Osteoblast (primary cell): ENCODE results near the gene DUSP9. TPM values are rescaled to one million over a fixed set of nuclear protein-coding genes. Genes with fewer than 3 reads are reported as not detected.

Experiments
- DNase-seq: peaks from one replicate; pipeline ENCODE4 v3.0.0; 2011; ENCODE audit warnings: low spot score, mixed read lengths; ENCODE audit not compliant: insufficient read length; ENCODE audit errors: missing footprints
- H2AFZ ChIP-seq: 2 replicates; pipeline ENCODE4 v1.6.0; 2011; ENCODE audit warnings: mild to moderate bottlenecking, low read length
- H3K27ac ChIP-seq: 2 replicates; pipeline ENCODE4 v1.5.1; 2011; ENCODE audit warnings: mild to moderate bottlenecking, low read depth, low read length, moderate library complexity
- H3K27me3 ChIP-seq: 2 replicates; pipeline ENCODE4 v1.6.0; 2012; ENCODE audit warnings: mild to moderate bottlenecking, control low read depth, inconsistent platforms, low read length, moderate library complexity; ENCODE audit not compliant: insufficient read depth
- H3K36me3 ChIP-seq: 2 replicates; pipeline ENCODE4 v1.5.1; 2011; ENCODE audit warnings: mild to moderate bottlenecking, low read length, control low read depth, moderate library complexity; ENCODE audit not compliant: insufficient read depth
- H3K4me1 ChIP-seq: 2 replicates; pipeline ENCODE4 v1.5.1; 2011; ENCODE audit warnings: mild to moderate bottlenecking, low read length, control low read depth, moderate library complexity; ENCODE audit not compliant: insufficient read depth
- H3K4me2 ChIP-seq: 2 replicates; pipeline ENCODE4 v1.6.0; 2011; ENCODE audit warnings: mild to moderate bottlenecking, low read length; ENCODE audit not compliant: insufficient read depth
- H3K4me3 ChIP-seq: fragments of 200-600 bp; sonication (generic); 3 replicates; pipeline ENCODE4 v1.5.1; 2012; ENCODE audit warnings: mild to moderate bottlenecking, low read length, inconsistent platforms; ENCODE audit not compliant: insufficient read depth
- H3K79me2 ChIP-seq: 2 replicates; pipeline ENCODE4 v1.6.0; 2012; ENCODE audit warnings: mild to moderate bottlenecking, low read length, control low read depth, inconsistent platforms; ENCODE audit not compliant: insufficient read depth
- H3K9me3 ChIP-seq: 2 replicates; pipeline ENCODE4 v1.5.1; 2011; ENCODE audit warnings: low read depth, low read length, control low read depth
- H4K20me1 ChIP-seq: 2 replicates; pipeline ENCODE4 v1.6.0; 2012; ENCODE audit warnings: mild to moderate bottlenecking, low read length, control low read depth; ENCODE audit not compliant: insufficient read depth
- CTCF ChIP-seq: IDR thresholded peaks from 2 replicates; pipeline ENCODE4 v1.5.1; 2011; ENCODE audit warnings: mild to moderate bottlenecking, low read depth, low read length, moderate library complexity; ENCODE audit errors: extremely low read depth
- total RNA-seq: library from RNA; depleted of rRNA; stranded (reverse); fragments of >200 nt; gene quantifications from 2 replicates; pipeline ENCODE4 v1.2.3, GENCODE V29; 2012

Gene DUSP9
- total RNA-seq, 1 donor: under 0.01 TPM

GRCh38 chrX:153636716-153637115 is 10.3 kb upstream of the DUSP9 start:
- Histone ChIP-seq H3K36me3 (no peaks in the 10 kb centered on the region), H3K27me3 (peaks cover 7% of the 10 kb centered on the region), H4K20me1 (no peaks in the 10 kb centered on the region), H3K4me1 (no peaks in the 10 kb centered on the region), H3K27ac (no peak overlapping the region), H3K4me2 (no peak overlapping the region), H3K4me3 (no peak overlapping the region), H2AFZ (no peak overlapping the region), H3K9me3 (no peaks in the 10 kb centered on the region), H3K79me2 (no peaks in the 10 kb centered on the region)
- TF ChIP-seq CTCF: no peak
- peak; percentile 81 for DNase-seq

- DNase-seq: peak; percentile 80
- no peak overlapping the region for H2AFZ ChIP-seq
- H3K36me3 ChIP-seq: no peaks in the 10 kb centered on the region
- H3K4me3 ChIP-seq: no peak overlapping the region
- H3K4me2 ChIP-seq: no peak overlapping the region
- H3K4me1 ChIP-seq: no peaks in the 10 kb centered on the region
- TF ChIP-seq CTCF: no peak
- no peaks in the 10 kb centered on the region for H3K79me2 ChIP-seq
- H4K20me1 ChIP-seq: no peaks in the 10 kb centered on the region
- H3K27ac ChIP-seq: no peak overlapping the region
- H3K27me3 ChIP-seq: peaks cover 7% of the 10 kb centered on the region
- H3K9me3 ChIP-seq: no peaks in the 10 kb centered on the region
Observed at GRCh38 chrX:153637121-153638040, 9.6 kb upstream of the DUSP9 start.

GRCh38 chrX:153638041-153638371 is 9.0 kb upstream of the DUSP9 start:
- H3K36me3 ChIP-seq: no peaks in the 10 kb centered on the region
- no peak overlapping the region for H3K4me3 ChIP-seq
- no peak overlapping the region for H3K4me2 ChIP-seq
- no peak overlapping the region for H2AFZ ChIP-seq
- no peaks in the 10 kb centered on the region for H3K79me2 ChIP-seq
- H3K27ac ChIP-seq: no peak overlapping the region
- H3K4me1 ChIP-seq: no peaks in the 10 kb centered on the region
- no peak for TF ChIP-seq CTCF
- H3K9me3 ChIP-seq: no peaks in the 10 kb centered on the region
- no peaks in the 10 kb centered on the region for H4K20me1 ChIP-seq
- peaks cover 11% of the 10 kb centered on the region for H3K27me3 ChIP-seq
- DNase-seq: no peak

GRCh38 chrX:153638436-153639176 is 8.4 kb upstream of the DUSP9 start:
- H3K4me3 ChIP-seq: no peak overlapping the region
- no peaks in the 10 kb centered on the region for H3K4me1 ChIP-seq
- H3K4me2 ChIP-seq: no peak overlapping the region
- H3K27me3 ChIP-seq: peaks cover 17% of the 10 kb centered on the region
- no peaks in the 10 kb centered on the region for H4K20me1 ChIP-seq
- peak; percentile 84 for DNase-seq
- no peaks in the 10 kb centered on the region for H3K9me3 ChIP-seq
- H3K36me3 ChIP-seq: no peaks in the 10 kb centered on the region
- no peaks in the 10 kb centered on the region for H3K79me2 ChIP-seq
- no peak overlapping the region for H2AFZ ChIP-seq
- no peak for TF ChIP-seq CTCF
- no peak overlapping the region for H3K27ac ChIP-seq
